ENCODE measurements around the gene ATOH1. TPM values are rescaled to one million over a fixed set of nuclear protein-coding genes. Genes with fewer than 3 reads are reported as not detected.

Gene ATOH1
- total and polyA plus RNA-seq, 2 of the 13 experiments (the other 11 are each of a cell fraction or from before 2014, with no cell fraction given) = not detected

GRCh38 chr4:93855926-93856325 is 27.4 kb downstream of the ATOH1 start:
- Histone ChIP-seq H3K36me3 (replicated peaks in 1 of 2; ENCODE audit: control insufficient read depth in 1 of 2, insufficient read depth in 2 of 2, low read length in 2 of 2) (no peaks in the 10 kb centered on the region), H3K9me3 (ENCODE audit: low read length) (no peaks in the 10 kb centered on the region), H2AFZ (ENCODE audit: low read length) (no peak overlapping the region), H4K20me1 (ENCODE audit: insufficient read depth, low read length) (no peaks in the 10 kb centered on the region), H3K27ac (ENCODE audit: extremely low read length, insufficient read depth, low read length) (no peak overlapping the region), H3K4me1 (ENCODE audit: insufficient read depth, low read length) (no peaks in the 10 kb centered on the region), H3K4me3 (replicated peaks in 1 of 3; ENCODE audit: insufficient read depth in 1 of 3, low read depth in 2 of 3, low read length in 3 of 3) (no peak overlapping the region), H3K79me2 (ENCODE audit: insufficient read depth, low read length) (no peaks in the 10 kb centered on the region), H3K27me3 (ENCODE audit: control insufficient read depth in 1 of 2, insufficient read depth in 2 of 2, low read length in 2 of 2) (no peaks in the 10 kb centered on the region), H3K9ac (ENCODE audit: insufficient read depth, low read depth, low read length) (no peak overlapping the region), H3K4me2 (ENCODE audit: low read depth, low read length) (no peak overlapping the region)
- TF ChIP-seq JDP2 (CRISPR knock-in tag; IDR thresholded peaks at IDR 0.05; ENCODE audit: borderline replicate concordance) (no peak), RAD21 (CRISPR knock-in tag; IDR thresholded peaks at IDR 0.05) (no peak), ETS1 (CRISPR knock-in tag; IDR thresholded peaks at IDR 0.05) (no peak), SIX1 (CRISPR knock-in tag; IDR thresholded peaks at IDR 0.05; ENCODE audit: borderline replicate concordance) (no peak), CREM (IDR thresholded peaks at IDR 0.05) (no peak), CREM (CRISPR knock-in tag; IDR thresholded peaks at IDR 0.05) (no peak), ZNF382 (CRISPR knock-in tag; IDR thresholded peaks at IDR 0.05; ENCODE audit: borderline replicate concordance) (no peak), MAFK (conservative IDR thresholded peaks at IDR 0.05 in 1 of 2, IDR thresholded peaks at IDR 0.05 in 1 of 2; ENCODE audit: low read length in 2 of 2) (no peak), NFYC (CRISPR knock-in tag; IDR thresholded peaks at IDR 0.05) (no peak), KAT2B (IDR thresholded peaks at IDR 0.05; ENCODE audit: borderline replicate concordance, low read depth, low read length) (no peak), ZNF567 (CRISPR knock-in tag; IDR thresholded peaks at IDR 0.05; ENCODE audit: borderline replicate concordance) (no peak), ZNF256 (CRISPR knock-in tag; conservative IDR thresholded peaks at IDR 0.05) (no peak), ZFP36L2 (CRISPR knock-in tag; IDR thresholded peaks at IDR 0.05) (no peak), ARNT2 (CRISPR knock-in tag; IDR thresholded peaks at IDR 0.05; ENCODE audit: low read depth) (no peak), ZNF740 (CRISPR knock-in tag; IDR thresholded peaks at IDR 0.05) (no peak), ZNF296 (CRISPR knock-in tag; conservative IDR thresholded peaks at IDR 0.05) (no peak)
- TF ChIP-seq, protein P1, sequence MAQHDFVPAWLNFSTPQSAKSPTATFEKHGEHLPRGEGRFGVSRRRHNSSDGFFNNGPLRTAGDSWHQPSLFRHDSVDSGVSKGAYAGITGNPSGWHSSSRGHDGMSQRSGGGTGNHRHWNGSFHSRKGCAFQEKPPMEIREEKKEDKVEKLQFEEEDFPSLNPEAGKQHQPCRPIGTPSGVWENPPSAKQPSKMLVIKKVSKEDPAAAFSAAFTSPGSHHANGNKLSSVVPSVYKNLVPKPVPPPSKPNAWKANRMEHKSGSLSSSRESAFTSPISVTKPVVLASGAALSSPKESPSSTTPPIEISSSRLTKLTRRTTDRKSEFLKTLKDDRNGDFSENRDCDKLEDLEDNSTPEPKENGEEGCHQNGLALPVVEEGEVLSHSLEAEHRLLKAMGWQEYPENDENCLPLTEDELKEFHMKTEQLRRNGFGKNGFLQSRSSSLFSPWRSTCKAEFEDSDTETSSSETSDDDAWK (CRISPR knock-in tag; IDR thresholded peaks at IDR 0.05) = no peak
- ChIA-PET CTCF (ENCODE audit: low intra/inter-chr PET ratio, low total read pairs) (no interaction called here), POLR2A (no interaction called here)
- in situ Hi-C loops (cut with HindIII; ENCODE audit: extremely low pct_ligation_motif_present, low pct_unique_long_range_greater_than_20kb) (no loop called here), intact Hi-C loops (cut with micrococcal nuclease; ENCODE audit: unreplicated experiment) (no loop called here)
- ATAC-seq = no peak
- no peak for FAIRE-seq
- DNase-seq (ENCODE audit: low spot score) = no peak
- 0% methylated on average over 1 of the region's 1 CpG for WGBS (ENCODE audit: low lambda C conversion rate)
- BruUV-seq (replicated peaks) = no TSS peak

All from HepG2 (cell line).